DMS 273 (cell line): ENCODE results near the gene DSC1.
A peak's percentile ranks its signal among the peaks of the same experiment; 100 is the strongest.

Source experiments
- DNase-seq: peaks from one replicate; lab custom pipeline; 2025; ENCODE audit not compliant: unreplicated experiment; lab: John Stamatoyannopoulos, UW

The DSC1 gene

DNA sequence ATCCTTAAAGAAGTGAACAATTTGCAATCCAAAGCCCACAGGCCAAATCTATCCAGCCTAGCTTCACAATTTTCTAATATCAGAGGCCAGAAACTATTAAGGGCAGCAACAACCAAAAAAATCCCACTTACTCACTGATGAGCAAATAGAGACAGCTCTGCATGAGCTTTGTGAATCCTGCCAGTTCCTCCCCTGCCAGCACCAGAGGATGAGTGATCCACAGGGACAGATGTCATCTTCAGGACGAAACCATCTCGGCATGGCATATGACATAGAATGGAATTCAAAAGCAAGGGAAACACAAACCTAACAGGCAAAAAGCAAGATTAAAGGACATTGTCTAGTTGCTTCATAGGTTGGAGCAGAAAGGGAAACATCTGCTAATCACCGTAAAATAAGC lies 58.2 kb downstream of the DSC1 start:
- DNase-seq, result no peak

DNA sequence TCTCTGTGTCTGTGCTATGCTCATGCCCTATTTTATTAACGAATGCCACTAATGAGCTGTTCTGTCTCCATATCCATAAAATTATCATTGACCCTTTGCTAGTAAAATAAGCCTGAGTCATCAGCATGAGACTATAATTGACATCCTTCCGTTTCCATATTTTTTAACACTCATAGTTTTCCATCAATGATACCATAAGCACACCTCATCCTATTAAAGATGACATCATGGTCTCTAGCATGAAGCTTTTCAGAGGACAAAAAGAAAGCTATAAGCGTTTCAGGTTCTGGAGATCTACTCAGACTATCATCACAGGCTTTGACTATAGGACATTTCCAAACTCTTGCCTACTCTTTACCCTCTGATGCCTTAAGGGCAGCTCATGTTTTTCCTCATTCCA lies 59.2 kb downstream of the DSC1 start:
- no peak for DNase-seq

GRCh38 chr18:31102941-31103340 lies 59.7 kb downstream of the DSC1 start:
- no peak for DNase-seq

DNA sequence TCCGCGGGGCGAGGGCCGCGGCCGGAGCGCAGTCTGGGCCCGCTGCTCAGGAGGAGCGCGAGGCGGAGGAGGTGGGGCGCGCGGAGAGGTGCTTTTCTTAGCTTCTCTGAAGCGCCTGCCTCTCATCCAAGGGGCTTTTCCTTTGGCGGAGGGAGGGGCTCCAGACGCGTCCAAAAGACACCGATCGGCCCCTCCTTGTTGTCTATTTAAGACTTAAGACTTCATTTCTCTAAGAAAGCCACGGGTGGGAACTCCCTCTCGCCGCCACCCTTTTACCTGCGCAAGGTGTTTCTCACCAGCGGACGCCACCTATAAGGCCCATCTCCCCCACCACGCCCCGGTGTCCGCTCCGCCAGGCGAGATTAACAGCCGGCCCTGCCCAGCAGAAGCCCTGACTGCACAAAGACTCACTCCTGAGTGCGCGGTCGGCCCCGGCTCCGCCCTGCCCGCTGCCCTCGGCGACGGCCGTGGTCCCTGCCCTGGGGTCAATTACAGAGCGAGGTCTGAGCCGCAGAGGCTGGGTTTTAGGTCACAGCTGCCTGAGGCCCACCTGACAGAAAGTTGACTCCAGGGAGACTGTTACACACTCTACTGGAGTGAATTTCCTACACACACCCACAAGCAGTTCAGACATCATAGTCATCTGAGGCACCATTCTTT lies 60.5 kb downstream of the DSC1 start, which contains the start of gene DSC2:
TSS of gene DSC2 (minus strand) at position 397 of the 660 bp plus-strand sequence. CDS start 450 bp downstream, outside the sequence.
- no peak for DNase-seq

DNA sequence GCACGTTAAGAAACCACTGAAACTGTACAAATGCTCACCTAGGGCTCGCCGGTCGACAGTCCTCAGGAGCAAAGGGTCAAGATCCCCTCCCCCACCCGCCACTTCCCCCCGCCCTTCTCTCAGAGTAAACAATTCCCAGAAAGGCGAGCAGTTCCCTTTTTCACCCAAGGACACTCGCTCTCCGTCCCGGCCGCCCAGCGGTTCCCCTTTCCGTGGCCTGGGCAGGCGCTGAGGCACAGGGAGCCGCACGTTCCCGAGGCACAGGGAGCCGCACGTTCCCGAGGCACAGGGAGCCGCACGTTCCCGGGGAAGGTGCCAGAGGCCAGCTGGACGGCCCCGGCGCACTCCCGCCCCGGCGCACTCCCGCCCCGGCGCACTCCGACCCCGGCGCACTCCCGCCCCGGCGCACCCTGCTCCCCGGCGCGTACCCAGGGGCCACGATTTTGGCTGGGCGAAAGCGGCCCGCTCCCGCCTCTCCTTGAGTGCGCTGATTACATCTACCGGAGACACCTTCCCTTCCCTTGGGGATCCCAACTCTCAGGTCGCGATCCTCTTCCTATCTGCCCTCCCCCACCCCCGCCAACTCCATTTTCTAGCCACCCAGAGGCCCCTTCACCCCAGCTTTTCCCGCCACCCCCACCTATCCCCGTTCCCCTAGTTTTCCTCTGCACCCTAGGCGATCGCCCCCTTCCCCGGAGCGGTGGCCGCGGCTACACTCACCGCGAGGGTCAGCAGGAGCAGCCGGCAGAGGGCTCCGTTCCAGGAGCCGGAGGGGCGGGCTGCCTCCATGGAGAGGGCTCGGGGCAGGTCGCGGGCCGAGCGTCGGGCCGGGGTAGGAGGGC lies 61.3 kb downstream of the DSC1 start:
- DNase-seq, result peak; percentile 45

DNA sequence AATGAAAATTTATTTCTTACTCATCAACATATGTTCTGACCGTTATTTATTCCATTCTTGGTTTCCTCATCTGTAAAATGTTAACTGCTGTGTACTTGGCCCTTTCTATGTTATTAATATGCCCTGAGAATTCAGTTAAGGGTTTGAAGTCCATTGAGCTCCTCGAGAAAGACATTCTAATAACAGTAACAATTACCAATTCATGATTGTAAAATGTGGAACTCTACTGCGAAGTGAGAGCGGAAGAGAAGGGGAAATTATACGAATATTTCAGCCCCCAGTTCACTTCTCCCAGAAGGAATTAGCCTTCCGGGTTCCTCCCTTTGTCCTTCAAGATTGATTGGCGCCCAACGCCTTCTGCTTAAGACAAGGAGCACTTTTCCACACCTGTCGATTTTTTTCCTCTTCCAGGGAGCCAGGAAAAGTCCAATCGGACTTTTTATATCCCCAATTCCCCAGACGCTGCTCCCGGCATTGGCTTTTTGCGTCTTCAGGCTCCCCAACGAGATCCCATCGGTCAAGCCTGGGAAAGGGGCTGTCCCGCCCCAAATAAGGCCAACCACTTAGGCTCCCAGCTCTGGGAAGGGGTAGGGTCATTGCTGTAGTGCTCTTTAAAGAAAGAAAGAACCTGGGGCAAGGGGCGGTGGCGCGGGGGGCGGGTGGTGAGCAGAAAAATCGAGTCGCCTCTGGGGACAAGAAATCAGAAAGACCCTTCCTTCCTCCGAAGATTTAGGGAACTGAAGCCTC lies 62.0 kb downstream of the DSC1 start:
- DNase-seq, result no peak

GRCh38 chr18:31099450-31100230 lies 63.0 kb downstream of the DSC1 start:
- no peak for DNase-seq

- no peak for DNase-seq
Measured at GRCh38 chr18:31098878-31099277, 63.8 kb downstream of the DSC1 start.

- no peak for DNase-seq
Measured at GRCh38 chr18:31097666-31098065, 65.0 kb downstream of the DSC1 start.

GRCh38 chr18:31093880-31094279 lies 68.8 kb downstream of the DSC1 start:
- DNase-seq, result no peak

DNA sequence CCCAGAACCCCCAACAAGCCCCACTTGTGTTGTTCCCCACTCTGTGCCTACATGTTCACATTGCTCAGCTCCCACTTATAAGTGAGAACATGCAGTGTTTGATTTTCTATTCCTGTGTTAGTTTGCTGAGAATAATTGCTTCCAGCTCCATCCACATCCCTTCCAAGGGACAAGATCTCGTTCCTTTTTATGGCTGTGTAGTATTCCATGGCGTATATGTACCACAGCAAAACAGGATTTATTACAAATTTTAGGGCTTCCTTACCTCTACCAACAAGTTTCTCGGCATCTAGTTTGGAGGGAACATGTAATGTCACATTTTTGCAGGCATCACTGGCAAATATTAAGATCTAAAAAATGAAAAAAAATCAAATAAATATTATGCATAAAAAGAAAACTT lies 69.4 kb downstream of the DSC1 start:
- DNase-seq, result no peak

DNA sequence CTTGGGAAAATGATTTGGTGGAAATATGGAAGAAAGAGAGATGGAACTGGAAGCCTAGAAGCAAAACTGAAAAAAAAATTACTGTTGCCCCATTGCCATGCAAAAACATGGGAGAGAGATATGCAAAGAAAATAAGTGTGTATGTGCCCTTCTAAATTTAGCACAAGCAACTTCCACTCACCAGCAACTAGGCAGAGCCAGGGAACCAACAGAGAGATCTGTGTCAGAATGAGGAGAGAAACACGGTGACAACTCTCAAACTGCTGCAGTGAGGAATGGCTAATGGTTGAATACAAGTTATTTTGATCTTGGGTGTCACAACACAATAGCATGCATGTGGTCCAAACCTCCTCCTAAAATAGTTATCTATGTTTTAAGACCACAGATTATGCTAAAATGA lies 71.3 kb downstream of the DSC1 start:
- DNase-seq, result no peak

GRCh38 chr18:31088532-31088931 lies 74.1 kb downstream of the DSC1 start:
- DNase-seq, result no peak

DNA sequence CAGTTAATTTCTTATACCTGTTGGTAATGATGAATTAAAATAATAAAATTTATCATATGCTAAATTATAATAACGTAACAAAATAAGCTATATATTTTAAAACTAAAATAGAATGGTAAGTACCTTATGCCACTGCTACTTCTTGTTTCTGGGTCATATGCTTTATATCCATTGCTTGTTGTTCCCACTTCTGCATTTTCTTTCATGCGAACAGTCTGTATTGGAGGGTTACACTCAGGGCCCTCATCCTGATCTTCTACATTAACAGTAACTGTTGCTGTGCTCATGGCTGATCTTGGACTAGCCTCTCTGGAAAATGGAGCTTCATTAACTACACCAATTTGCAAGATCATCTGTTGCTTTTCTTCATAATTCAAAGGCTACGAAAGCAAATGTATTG lies 82.7 kb downstream of the DSC1 start:
- DNase-seq, result no peak
